ENCODE data around the gene CHST11.

CHST11 gene

GRCh38 chr12:104687823-104688573 is 231.2 kb downstream of the CHST11 start:
- H3K4me3 ChIP-seq (ENCODE audit: low read depth, low read length): no peak overlapping the region
- TF ChIP-seq, protein P1, sequence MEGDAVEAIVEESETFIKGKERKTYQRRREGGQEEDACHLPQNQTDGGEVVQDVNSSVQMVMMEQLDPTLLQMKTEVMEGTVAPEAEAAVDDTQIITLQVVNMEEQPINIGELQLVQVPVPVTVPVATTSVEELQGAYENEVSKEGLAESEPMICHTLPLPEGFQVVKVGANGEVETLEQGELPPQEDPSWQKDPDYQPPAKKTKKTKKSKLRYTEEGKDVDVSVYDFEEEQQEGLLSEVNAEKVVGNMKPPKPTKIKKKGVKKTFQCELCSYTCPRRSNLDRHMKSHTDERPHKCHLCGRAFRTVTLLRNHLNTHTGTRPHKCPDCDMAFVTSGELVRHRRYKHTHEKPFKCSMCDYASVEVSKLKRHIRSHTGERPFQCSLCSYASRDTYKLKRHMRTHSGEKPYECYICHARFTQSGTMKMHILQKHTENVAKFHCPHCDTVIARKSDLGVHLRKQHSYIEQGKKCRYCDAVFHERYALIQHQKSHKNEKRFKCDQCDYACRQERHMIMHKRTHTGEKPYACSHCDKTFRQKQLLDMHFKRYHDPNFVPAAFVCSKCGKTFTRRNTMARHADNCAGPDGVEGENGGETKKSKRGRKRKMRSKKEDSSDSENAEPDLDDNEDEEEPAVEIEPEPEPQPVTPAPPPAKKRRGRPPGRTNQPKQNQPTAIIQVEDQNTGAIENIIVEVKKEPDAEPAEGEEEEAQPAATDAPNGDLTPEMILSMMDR (IDR thresholded peaks at IDR 0.05; ENCODE audit: borderline replicate concordance, insufficient read depth, low read depth, low read length): no peak

DNA sequence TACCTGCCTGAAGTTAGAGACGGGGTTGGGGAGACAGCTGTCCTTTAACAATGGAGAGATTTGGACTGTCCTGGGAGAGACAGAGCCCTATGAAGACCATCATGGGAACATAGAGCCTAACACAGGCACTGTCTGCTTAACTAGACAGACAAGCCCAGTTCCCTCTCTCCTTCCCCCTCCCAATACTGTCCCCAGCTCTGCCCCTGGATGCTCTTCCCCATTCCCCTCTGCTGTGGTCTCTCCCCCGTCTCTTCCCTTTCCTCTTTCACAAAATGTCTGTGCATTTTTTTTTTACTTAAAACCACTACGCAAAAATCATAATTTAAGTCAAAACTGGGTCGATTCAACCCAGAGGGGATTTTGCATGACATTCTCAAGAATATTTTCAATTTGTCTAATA is 232.9 kb downstream of the CHST11 start:
- TF ChIP-seq, protein P1 (IDR thresholded peaks at IDR 0.05; ENCODE audit: borderline replicate concordance, insufficient read depth, low read depth, low read length): no peak
- no peak overlapping the region for H3K4me3 ChIP-seq (ENCODE audit: low read depth, low read length)

DNA sequence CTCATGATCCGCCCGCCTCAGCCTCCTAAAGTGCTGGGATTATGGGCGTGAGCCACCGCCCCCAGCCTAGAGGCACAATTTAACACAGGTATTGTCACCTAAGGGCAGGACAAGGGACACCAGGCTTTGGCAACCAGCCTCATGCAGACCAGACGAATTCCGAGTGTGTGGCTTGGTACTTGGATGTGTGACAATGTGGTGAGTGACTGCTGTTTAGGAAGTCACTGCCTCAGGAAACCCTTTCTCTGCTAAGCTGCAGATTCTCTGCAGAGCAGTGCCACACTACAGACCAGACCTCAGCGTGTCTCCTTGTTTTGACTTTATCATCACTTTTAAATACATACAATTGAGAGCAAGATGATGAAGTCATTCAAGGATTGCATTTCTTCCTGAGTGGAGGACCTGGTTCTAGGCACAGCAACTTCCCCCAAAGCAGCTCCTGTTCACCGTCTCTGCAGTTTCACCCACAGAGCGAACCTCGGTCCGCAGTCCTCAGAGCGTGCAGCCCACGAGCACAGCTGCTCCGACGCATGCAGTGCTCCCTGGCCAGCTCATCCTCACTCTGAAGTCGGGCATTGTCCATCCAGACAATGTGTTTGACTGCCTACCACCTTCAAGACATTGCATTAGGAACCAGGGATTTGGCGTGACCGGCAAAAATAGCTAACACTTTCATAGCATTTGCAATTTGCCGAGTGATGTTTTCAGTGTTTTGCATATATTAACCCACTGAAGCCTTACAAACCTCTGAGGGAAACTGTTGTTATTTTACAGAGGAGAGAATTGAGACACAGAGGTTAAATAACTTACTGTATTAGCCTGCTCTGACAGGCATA is 235.2 kb downstream of the CHST11 start:
- TF ChIP-seq, protein P1 (IDR thresholded peaks at IDR 0.05; ENCODE audit: borderline replicate concordance, insufficient read depth, low read depth, low read length): no peak

GRCh38 chr12:104692557-104693218 is 235.9 kb downstream of the CHST11 start:
- H3K4me3 ChIP-seq (ENCODE audit: low read depth, low read length): peak overlapping the region; percentile 11
- TF ChIP-seq, protein P1 (IDR thresholded peaks at IDR 0.05; ENCODE audit: borderline replicate concordance, insufficient read depth, low read depth, low read length): no peak

More for the DNA sequence above, 235.2 kb downstream of the CHST11 start:
- H3K4me3 ChIP-seq (ENCODE audit: low read depth, low read length): peak overlapping the region; percentile 11

DNA sequence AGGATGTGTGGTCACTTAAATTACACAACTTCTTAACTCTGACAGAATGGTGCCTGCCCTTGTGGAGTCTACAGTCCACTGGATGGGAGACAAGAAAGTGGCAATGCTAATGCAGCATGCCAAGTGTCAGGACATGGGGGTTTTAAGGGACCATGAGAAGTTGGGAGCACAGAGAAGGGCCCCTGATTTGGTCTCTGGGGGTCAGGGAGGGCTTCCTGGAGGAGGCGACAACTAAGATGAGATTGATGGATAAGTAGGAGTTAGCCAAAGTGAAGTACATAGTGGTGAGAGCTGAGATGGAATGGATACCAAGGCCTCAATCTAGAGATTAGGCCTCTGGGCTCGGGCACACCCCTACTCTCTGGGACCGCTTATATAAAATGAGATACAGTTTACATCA is 236.7 kb downstream of the CHST11 start:
- TF ChIP-seq, protein P1 (IDR thresholded peaks at IDR 0.05; ENCODE audit: borderline replicate concordance, insufficient read depth, low read depth, low read length): no peak
- H3K4me3 ChIP-seq (ENCODE audit: low read depth, low read length): no peak overlapping the region

DNA sequence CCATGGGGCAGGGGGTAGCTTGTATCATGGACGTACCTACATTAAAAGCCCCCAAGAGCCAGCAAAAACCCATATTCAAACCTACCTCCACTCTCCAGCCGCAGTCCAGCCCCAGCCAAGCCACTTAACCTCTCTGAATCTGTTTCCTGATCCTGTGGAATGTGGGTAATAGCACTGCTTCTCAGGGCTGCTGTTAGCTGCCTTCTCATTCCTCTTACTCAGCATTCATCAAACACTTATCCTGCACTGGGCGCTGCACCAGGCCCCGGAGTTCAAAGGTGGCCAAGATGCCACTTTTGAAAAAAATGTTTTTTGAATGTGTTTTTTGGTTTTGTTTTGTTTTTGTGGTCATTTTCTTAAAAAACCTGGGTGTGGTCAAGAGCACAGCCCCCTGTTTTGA is 237.4 kb downstream of the CHST11 start:
- TF ChIP-seq, protein P1 (IDR thresholded peaks at IDR 0.05; ENCODE audit: borderline replicate concordance, insufficient read depth, low read depth, low read length): no peak
- no peak overlapping the region for H3K4me3 ChIP-seq (ENCODE audit: low read depth, low read length)
